Inferior parietal cortex (tissue), 1 donor: ENCODE measurements around the gene SBK1.

Experiments used
- DNase-seq: peaks from one replicate; pipeline ENCODE4 v3.0.0-alpha.2; 2016; ENCODE audit errors: extremely low spot score

The SBK1 gene

GRCh38 chr16:28282045-28282444 lies 10.3 kb upstream of the SBK1 start:
- no peak for DNase-seq

- no peak for DNase-seq
These were observed 9.2 kb upstream of the SBK1 start for GRCh38 chr16:28283173-28283572.

GRCh38 chr16:28283798-28284577 lies 8.3 kb upstream of the SBK1 start:
- DNase-seq: no peak

- no peak for DNase-seq
These were observed 6.7 kb upstream of the SBK1 start for GRCh38 chr16:28285649-28286048.

GRCh38 chr16:28288114-28288513 lies 4.2 kb upstream of the SBK1 start:
- DNase-seq: no peak

- no peak for DNase-seq
These were observed 3.3 kb upstream of the SBK1 start for GRCh38 chr16:28289048-28289447.

GRCh38 chr16:28289939-28290858 lies 2.1 kb upstream of the SBK1 start:
- DNase-seq: no peak

GRCh38 chr16:28290859-28291254 lies 1.5 kb upstream of the SBK1 start:
- DNase-seq: no peak

GRCh38 chr16:28292731-28293600 lies 641 bp downstream of the SBK1 start:
- no peak for DNase-seq

- DNase-seq: no peak
These were observed 1.3 kb downstream of the SBK1 start for GRCh38 chr16:28293601-28293960.

GRCh38 chr16:28294201-28294600 lies 1.9 kb downstream of the SBK1 start:
- DNase-seq: no peak

- DNase-seq: no peak
These were observed 3.0 kb downstream of the SBK1 start for GRCh38 chr16:28295276-28295675.

GRCh38 chr16:28297308-28297707 lies 5.0 kb downstream of the SBK1 start:
- DNase-seq: no peak

- no peak for DNase-seq
These were observed 5.6 kb downstream of the SBK1 start for GRCh38 chr16:28297784-28298510.

- DNase-seq: no peak
These were observed 6.2 kb downstream of the SBK1 start for GRCh38 chr16:28298511-28298878.

- no peak for DNase-seq
These were observed 8.0 kb downstream of the SBK1 start for GRCh38 chr16:28300327-28300726.

- DNase-seq: no peak
These were observed 8.8 kb downstream of the SBK1 start for GRCh38 chr16:28301154-28301553.

- no peak for DNase-seq
These were observed 9.3 kb downstream of the SBK1 start for GRCh38 chr16:28301620-28302019.

- DNase-seq: no peak
These were observed 10.8 kb downstream of the SBK1 start for GRCh38 chr16:28303132-28303531.

- DNase-seq: no peak
These were observed 11.9 kb downstream of the SBK1 start for GRCh38 chr16:28304214-28304613.

- no peak for DNase-seq
These were observed 15.6 kb downstream of the SBK1 start for GRCh38 chr16:28307936-28308335.
